Activated CD4-positive, alpha-beta memory T cell treated with anti-CD3 and anti-CD28 coated beads for 36 hours (primary cell): ENCODE data around the gene EPS15. TPM values are rescaled to one million over a fixed set of nuclear protein-coding genes. Genes with fewer than 3 reads are reported as not detected.
"Not testable (repeated sequence)": the region's sequence is repeated elsewhere in the genome, so short reads cannot be mapped to it uniquely, and the experiment has no call there.

Experiments used
- CTCF ChIA-PET: fragments of 350-600 bp; sonication (Branson Sonifier 250); formaldehyde crosslinking; loops from one replicate; lab custom pipeline; 2021; ENCODE audit warnings: antibody characterized with exemption, inconsistent platforms; lab: Charles Lee
- POLR2A ChIA-PET: fragments of 350-600 bp; sonication (Branson Sonifier 250); formaldehyde crosslinking; loops from one replicate; lab custom pipeline; 2021; ENCODE audit warnings: antibody characterized with exemption; lab: Charles Lee
- DNase-seq: peaks from one replicate; pipeline ENCODE4 v3.0.0-alpha.2; 2020
- H3K27ac Mint-ChIP-seq: one replicate; pipeline ENCODE4 v1.8.0; 2021; ENCODE audit warnings: mixed read lengths
- H3K27me3 Mint-ChIP-seq: one replicate; pipeline ENCODE4 v1.8.0; 2021; ENCODE audit warnings: mixed read lengths
- H3K36me3 Mint-ChIP-seq: one replicate; pipeline ENCODE4 v1.8.0; 2021; ENCODE audit warnings: mixed read lengths
- H3K4me1 Mint-ChIP-seq: one replicate; pipeline ENCODE4 v1.8.0; 2021; ENCODE audit warnings: low read depth, mixed read lengths
- H3K4me3 Mint-ChIP-seq: one replicate; pipeline ENCODE4 v1.8.0; 2021; ENCODE audit warnings: mild to moderate bottlenecking, mixed read lengths
- H3K9me3 Mint-ChIP-seq: one replicate; pipeline ENCODE4 v1.8.0; 2021; ENCODE audit warnings: mixed read lengths
- intact Hi-C: fragments of 100-400 bp; cut with micrococcal nuclease; formaldehyde crosslinking; loops from one replicate; pipeline ENCODE4 v1.15.1; 2023
- total RNA-seq, 2 experiments: library from RNA; stranded (reverse); gene quantifications; one replicate each; pipeline ENCODE4 v1.2.3, GENCODE V29; 2021

The EPS15 gene
- total RNA-seq, 2 experiments from 2014 or later = 69.5 to 69.6 TPM

GRCh38 chr1:51417496-51418383, 101.3 kb downstream of the EPS15 start:
- H3K4me3 Mint-ChIP-seq = no peak overlapping the region
- DNase-seq = no peak
- H3K9me3 Mint-ChIP-seq = no peaks in the 10 kb centered on the region
- peaks cover 16% of the 10 kb centered on the region for H3K4me1 Mint-ChIP-seq
- intact Hi-C loops = no loop called here
- no peaks in the 10 kb centered on the region for H3K27me3 Mint-ChIP-seq
- no peak overlapping the region for H3K27ac Mint-ChIP-seq
- POLR2A ChIA-PET = no interaction called here
- CTCF ChIA-PET = no interaction called here
- peaks cover 17% of the 10 kb centered on the region for H3K36me3 Mint-ChIP-seq

DNA sequence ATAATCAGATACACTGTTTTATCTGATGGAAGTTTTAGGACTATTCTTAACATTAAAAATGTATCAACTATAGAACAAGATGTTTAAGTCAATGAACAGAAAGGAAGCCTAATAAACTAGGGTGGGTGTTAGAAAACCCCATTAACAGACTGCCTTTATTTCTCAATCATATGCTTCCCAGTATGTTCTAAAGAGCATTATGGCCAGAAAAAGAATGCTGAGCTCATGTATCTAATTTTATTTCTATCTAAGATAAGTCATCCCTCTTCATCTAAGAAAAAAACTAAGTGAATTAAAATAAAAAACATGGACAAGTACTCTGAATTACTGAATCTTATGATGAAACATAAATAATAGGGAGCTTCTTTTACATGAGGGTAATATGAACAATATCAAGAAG, 102.2 kb downstream of the EPS15 start:
- CTCF ChIA-PET = no interaction called here

DNA sequence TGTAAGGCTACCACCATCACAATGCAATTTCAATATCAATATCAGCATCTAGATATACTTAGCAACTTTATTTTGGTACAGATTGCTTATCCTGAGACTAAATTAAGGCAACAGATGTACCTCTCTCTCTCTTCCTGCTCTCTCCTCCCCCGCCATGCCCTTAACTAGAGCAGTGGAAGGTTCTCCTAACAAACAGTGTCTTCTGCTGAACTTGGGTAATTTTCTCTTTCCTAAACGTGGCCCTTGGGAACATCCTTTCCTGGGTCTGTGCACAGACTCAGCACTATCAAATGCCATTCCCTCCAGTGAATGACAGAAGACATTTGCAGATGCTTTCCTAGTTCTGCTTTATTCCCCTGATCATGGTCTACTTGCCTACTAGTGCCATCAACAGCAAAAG, 103.1 kb downstream of the EPS15 start:
- no peaks in the 10 kb centered on the region for H3K9me3 Mint-ChIP-seq
- H3K36me3 Mint-ChIP-seq = peaks cover 23% of the 10 kb centered on the region
- no peaks in the 10 kb centered on the region for H3K27me3 Mint-ChIP-seq
- ChIA-PET POLR2A (no interaction called here), CTCF (no interaction called here)
- H3K27ac Mint-ChIP-seq = no peak overlapping the region
- DNase-seq = no peak
- no peak overlapping the region for H3K4me3 Mint-ChIP-seq
- intact Hi-C loops = no loop called here
- peaks cover 8% of the 10 kb centered on the region for H3K4me1 Mint-ChIP-seq

More for the DNA sequence above, 102.2 kb downstream of the EPS15 start:
- no peak overlapping the region for H3K27ac Mint-ChIP-seq
- H3K4me3 Mint-ChIP-seq = no peak overlapping the region
- H3K27me3 Mint-ChIP-seq = no peaks in the 10 kb centered on the region
- H3K36me3 Mint-ChIP-seq = peaks cover 23% of the 10 kb centered on the region
- DNase-seq = no peak
- peaks cover 11% of the 10 kb centered on the region for H3K4me1 Mint-ChIP-seq
- no peaks in the 10 kb centered on the region for H3K9me3 Mint-ChIP-seq
- POLR2A ChIA-PET = no interaction called here
- intact Hi-C loops = no loop called here

- Mint-ChIP-seq H3K27ac (no peak overlapping the region), H3K4me3 (no peak overlapping the region), H3K36me3 (peaks cover 16% of the 10 kb centered on the region), H3K4me1 (peaks cover 4% of the 10 kb centered on the region), H3K27me3 (no peaks in the 10 kb centered on the region), H3K9me3 (no peaks in the 10 kb centered on the region)
- CTCF ChIA-PET = no interaction called here
- no peak for DNase-seq
- intact Hi-C loops = no loop called here
- POLR2A ChIA-PET = no interaction called here
Observed at GRCh38 chr1:51414811-51415210, 104.3 kb downstream of the EPS15 start.

- DNase-seq, POLR2A ChIA-PET, H3K4me3 Mint-ChIP-seq, CTCF ChIA-PET, H3K27ac Mint-ChIP-seq, H3K4me1 Mint-ChIP-seq, H3K9me3 Mint-ChIP-seq, H3K27me3 Mint-ChIP-seq, intact Hi-C loops: not testable (repeated sequence)
- peaks cover 28% of the 10 kb centered on the region for H3K36me3 Mint-ChIP-seq
Observed at GRCh38 chr1:51411820-51412219, 107.2 kb downstream of the EPS15 start.

GRCh38 chr1:51410568-51411460, 108.3 kb downstream of the EPS15 start:
- H3K27ac Mint-ChIP-seq = no peak overlapping the region
- no peak overlapping the region for H3K4me3 Mint-ChIP-seq
- no peaks in the 10 kb centered on the region for H3K9me3 Mint-ChIP-seq
- no peak for DNase-seq
- ChIA-PET CTCF (no interaction called here), POLR2A (no interaction called here)
- no peaks in the 10 kb centered on the region for H3K27me3 Mint-ChIP-seq
- intact Hi-C loops = no loop called here
- H3K4me1 Mint-ChIP-seq = no peaks in the 10 kb centered on the region
- peaks cover 34% of the 10 kb centered on the region for H3K36me3 Mint-ChIP-seq

DNA sequence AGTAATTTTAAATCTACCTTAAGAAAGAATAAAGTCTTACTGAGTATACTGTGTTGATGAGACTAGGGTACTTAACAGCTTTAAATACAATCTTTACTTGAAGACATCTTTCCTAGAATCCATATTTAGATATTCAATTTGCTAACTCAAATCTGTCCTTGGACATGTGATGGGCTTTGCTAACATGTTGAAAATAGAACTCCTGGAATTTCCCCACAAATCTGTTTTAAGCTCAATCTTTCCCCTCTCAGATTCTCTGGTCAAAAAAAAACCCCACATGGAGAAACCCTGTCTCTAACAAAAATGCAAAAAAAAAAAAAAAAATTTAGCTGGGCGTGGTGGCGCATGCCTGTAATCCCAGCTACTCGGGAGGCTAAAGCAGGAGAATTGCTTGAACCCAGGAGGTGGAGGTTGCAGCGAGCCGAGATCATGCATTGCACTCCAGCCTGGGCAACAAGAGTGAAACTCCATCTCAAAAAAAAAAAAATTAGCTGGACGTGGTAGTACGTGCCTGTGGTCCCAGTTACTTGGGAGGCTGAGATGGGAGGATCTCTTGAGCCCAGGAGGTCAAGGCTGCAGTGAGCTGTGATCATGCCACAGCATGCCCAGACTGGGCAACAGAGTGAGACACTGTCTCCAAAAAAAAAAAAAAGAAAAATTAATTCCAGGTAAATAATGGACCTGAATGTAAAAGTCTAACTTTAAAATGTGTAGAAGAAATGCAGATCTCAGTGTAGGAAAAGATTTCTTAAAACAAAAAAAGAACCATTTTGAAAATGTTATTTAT, 109.1 kb downstream of the EPS15 start:
- POLR2A ChIA-PET = not testable (repeated sequence)

GRCh38 chr1:51392241-51392640, 126.8 kb downstream of the EPS15 start:
- peaks cover 41% of the 10 kb centered on the region for H3K36me3 Mint-ChIP-seq

More for the DNA sequence above, 109.1 kb downstream of the EPS15 start:
- H3K4me1 Mint-ChIP-seq, intact Hi-C loops, H3K9me3 Mint-ChIP-seq, H3K4me3 Mint-ChIP-seq, H3K27me3 Mint-ChIP-seq, H3K27ac Mint-ChIP-seq, DNase-seq: not testable (repeated sequence)
- peaks cover 39% of the 10 kb centered on the region for H3K36me3 Mint-ChIP-seq
- CTCF ChIA-PET = interaction anchor here (0.7 to 1.0 kb wide), 2 partner anchors 51 to 359 kb away, joined by 3 to 4 read pairs; no protein-coding TSS in a partner anchor

GRCh38 chr1:51390641-51391040, 128.4 kb downstream of the EPS15 start:
- DNase-seq, H3K4me3 Mint-ChIP-seq, intact Hi-C loops, H3K9me3 Mint-ChIP-seq, POLR2A ChIA-PET, CTCF ChIA-PET, H3K27ac Mint-ChIP-seq, H3K4me1 Mint-ChIP-seq, H3K27me3 Mint-ChIP-seq: not testable (repeated sequence)
- peaks cover 45% of the 10 kb centered on the region for H3K36me3 Mint-ChIP-seq

More at GRCh38 chr1:51392241-51392640, 126.8 kb downstream of the EPS15 start:
- Mint-ChIP-seq H3K27me3 (no peaks in the 10 kb centered on the region), H3K9me3 (peaks cover 2% of the 10 kb centered on the region), H3K27ac (no peak overlapping the region), H3K4me3 (no peak overlapping the region), H3K4me1 (no peaks in the 10 kb centered on the region)
- no peak for DNase-seq
- CTCF ChIA-PET = no interaction called here
- POLR2A ChIA-PET = no interaction called here
- intact Hi-C loops = no loop called here

DNA sequence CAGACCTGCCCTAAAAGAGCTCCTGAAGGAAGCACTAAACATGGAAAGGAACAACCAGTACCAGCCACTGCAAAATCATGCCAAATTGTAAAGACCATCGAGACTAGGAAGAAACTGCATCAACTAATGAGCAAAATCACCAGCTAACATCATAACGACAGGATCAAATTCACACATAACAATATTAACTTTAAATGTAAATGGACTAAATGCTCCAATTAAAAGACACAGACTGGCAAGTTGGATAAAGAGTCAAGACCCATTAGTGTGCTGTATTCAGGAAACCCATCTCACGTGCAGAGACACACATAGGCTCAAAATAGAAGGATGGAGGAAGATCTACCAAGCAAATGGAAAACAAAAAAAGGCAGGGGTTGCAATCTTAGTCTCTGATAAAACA, 131.8 kb downstream of the EPS15 start:
- POLR2A ChIA-PET, H3K27ac Mint-ChIP-seq, H3K4me3 Mint-ChIP-seq, intact Hi-C loops, DNase-seq, H3K27me3 Mint-ChIP-seq, H3K4me1 Mint-ChIP-seq, CTCF ChIA-PET: not testable (repeated sequence)
- Mint-ChIP-seq H3K9me3 (peaks cover 18% of the 10 kb centered on the region), H3K36me3 (peaks cover 52% of the 10 kb centered on the region)

GRCh38 chr1:51386259-51386658, 132.8 kb downstream of the EPS15 start:
- intact Hi-C loops, H3K4me1 Mint-ChIP-seq, POLR2A ChIA-PET, H3K27me3 Mint-ChIP-seq, CTCF ChIA-PET, H3K27ac Mint-ChIP-seq, DNase-seq, H3K4me3 Mint-ChIP-seq: not testable (repeated sequence)
- peaks cover 18% of the 10 kb centered on the region for H3K9me3 Mint-ChIP-seq
- H3K36me3 Mint-ChIP-seq = peaks cover 50% of the 10 kb centered on the region

DNA sequence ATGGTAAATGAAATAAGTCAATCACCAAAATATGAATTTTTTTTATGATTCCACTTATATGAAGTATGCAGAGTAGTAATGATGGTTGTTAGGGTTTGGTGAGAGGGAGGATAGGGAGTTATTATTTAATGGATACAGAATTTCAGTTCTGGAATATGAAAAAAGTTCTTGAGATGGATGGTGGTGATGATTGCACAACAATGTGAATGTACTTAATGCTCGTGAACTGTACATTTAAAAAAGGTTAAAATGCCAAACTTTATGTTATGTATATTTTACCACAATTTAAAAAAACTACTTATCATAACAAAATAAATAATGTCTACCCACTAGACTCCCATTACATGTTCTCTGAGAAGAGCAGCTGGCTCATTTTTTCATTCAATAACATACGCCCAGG, 133.3 kb downstream of the EPS15 start:
- H3K36me3 Mint-ChIP-seq = peaks cover 50% of the 10 kb centered on the region
- ChIA-PET CTCF (no interaction called here), POLR2A (no interaction called here)
- H3K27me3 Mint-ChIP-seq = no peaks in the 10 kb centered on the region
- peaks cover 18% of the 10 kb centered on the region for H3K9me3 Mint-ChIP-seq
- peaks cover 7% of the 10 kb centered on the region for H3K4me1 Mint-ChIP-seq
- no peak overlapping the region for H3K27ac Mint-ChIP-seq
- intact Hi-C loops = no loop called here
- DNase-seq = no peak
- no peak overlapping the region for H3K4me3 Mint-ChIP-seq
